Skeletal muscle satellite cell (primary cell): ENCODE data around the gene MAGED2.
"Not testable (repeated sequence)": the region's sequence is repeated elsewhere in the genome, so short reads cannot be mapped to it uniquely, and the experiment has no call there.

Experiments
- H3K27me3 ChIP-seq: 2 replicates; pipeline ENCODE4 v1.7.0; 2013; ENCODE audit warnings: low read length; ENCODE audit not compliant: control insufficient read depth, insufficient read depth
- H3K36me3 ChIP-seq: 2 replicates; pipeline ENCODE4 v1.7.0; 2013; ENCODE audit warnings: mild to moderate bottlenecking, control low read depth, low read length; ENCODE audit not compliant: insufficient read depth
- H3K4me1 ChIP-seq: 2 replicates; pipeline ENCODE4 v1.7.0; 2013; ENCODE audit warnings: low read length; ENCODE audit not compliant: control insufficient read depth, insufficient read depth
- H3K4me2 ChIP-seq: 2 replicates; pipeline ENCODE4 v1.7.0; 2013; ENCODE audit warnings: mild to moderate bottlenecking, low read length
- H3K4me3 ChIP-seq: 2 replicates; pipeline ENCODE4 v1.7.0; 2013; ENCODE audit warnings: low read length
- H3K9ac ChIP-seq: 2 replicates; pipeline ENCODE4 v1.7.0; 2013; ENCODE audit warnings: mild to moderate bottlenecking, low read depth, low read length, moderate library complexity
- H3K9me3 ChIP-seq: replicated peaks from 2 replicates; pipeline ENCODE4 v1.7.0; 2013; ENCODE audit warnings: mild to moderate bottlenecking, control low read depth, low read length

MAGED2 gene

DNA sequence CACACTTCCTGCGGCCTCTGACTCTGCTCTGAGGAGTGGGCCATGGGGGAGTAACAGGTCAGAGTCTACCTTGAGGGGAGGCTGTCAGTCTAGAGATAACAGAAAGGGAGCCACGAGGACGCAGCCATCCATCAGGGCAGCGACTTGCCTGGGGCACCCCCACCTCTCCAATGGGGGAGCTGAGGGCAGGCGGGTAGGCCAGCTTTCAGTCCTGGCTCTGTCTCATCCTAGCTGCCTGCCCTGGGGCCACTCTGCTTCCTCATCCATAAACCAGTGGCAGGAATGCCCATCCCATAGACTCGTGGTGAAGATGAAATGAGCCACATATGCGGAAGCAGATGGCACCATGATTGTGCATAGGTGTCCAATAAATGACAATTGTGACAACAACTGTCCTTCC lies 13.2 kb downstream of the MAGED2 start:
- Histone ChIP-seq H3K9me3 (no peaks in the 10 kb centered on the region), H3K27me3 (no peaks in the 10 kb centered on the region), H3K4me3 (no peak overlapping the region), H3K9ac (no peak overlapping the region), H3K4me2 (no peak overlapping the region), H3K4me1 (no peaks in the 10 kb centered on the region), H3K36me3 (peaks cover 2% of the 10 kb centered on the region)

DNA sequence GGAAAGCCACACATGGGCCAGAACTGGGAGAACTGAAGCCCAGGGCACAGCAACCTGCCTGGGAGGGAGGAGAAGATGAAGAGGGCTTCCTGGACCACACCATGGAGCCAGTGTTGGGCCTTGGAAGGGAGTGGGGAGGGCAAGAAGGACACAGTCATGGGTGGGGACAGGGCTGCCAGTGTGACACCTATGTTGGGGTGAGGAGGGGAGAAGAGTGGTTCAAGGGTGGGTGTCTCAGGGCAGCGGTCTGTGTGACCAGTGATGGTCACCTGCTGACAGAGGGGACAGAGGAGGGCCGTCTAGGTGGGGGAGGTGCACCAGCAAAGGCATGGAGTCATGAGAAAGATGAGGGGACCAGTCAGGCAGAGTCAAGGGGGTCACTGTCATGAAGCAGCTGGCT lies 13.8 kb downstream of the MAGED2 start:
- no peaks in the 10 kb centered on the region for H3K4me1 ChIP-seq
- H3K9me3 ChIP-seq, result no peaks in the 10 kb centered on the region
- H3K27me3 ChIP-seq, result no peaks in the 10 kb centered on the region
- no peak overlapping the region for H3K4me3 ChIP-seq
- no peaks in the 10 kb centered on the region for H3K36me3 ChIP-seq
- no peak overlapping the region for H3K9ac ChIP-seq
- no peak overlapping the region for H3K4me2 ChIP-seq

DNA sequence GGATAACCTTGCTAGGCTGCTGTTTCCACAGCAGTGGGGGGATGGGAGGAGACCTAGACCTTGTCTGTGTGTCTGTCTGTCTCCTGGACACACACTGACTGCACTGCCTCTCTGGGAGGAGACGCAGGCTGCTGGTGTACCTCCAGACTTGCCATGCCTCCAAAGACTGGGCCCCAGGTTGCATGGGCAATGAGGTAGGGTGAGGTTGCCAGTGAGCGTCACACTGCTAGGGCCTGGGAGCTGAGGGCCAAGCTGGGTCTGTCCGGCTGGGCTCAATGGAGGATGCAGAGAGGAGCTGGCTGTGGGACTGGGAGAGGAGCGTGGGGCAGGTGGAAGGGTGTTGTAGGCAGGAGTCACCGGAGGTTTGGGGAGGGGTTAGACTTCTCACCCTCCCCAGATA lies 16.6 kb downstream of the MAGED2 start:
- Histone ChIP-seq H3K36me3 (no peaks in the 10 kb centered on the region), H3K27me3 (no peaks in the 10 kb centered on the region), H3K9ac (no peak overlapping the region), H3K4me3 (no peak overlapping the region), H3K4me2 (no peak overlapping the region), H3K9me3 (no peaks in the 10 kb centered on the region), H3K4me1 (no peaks in the 10 kb centered on the region)

DNA sequence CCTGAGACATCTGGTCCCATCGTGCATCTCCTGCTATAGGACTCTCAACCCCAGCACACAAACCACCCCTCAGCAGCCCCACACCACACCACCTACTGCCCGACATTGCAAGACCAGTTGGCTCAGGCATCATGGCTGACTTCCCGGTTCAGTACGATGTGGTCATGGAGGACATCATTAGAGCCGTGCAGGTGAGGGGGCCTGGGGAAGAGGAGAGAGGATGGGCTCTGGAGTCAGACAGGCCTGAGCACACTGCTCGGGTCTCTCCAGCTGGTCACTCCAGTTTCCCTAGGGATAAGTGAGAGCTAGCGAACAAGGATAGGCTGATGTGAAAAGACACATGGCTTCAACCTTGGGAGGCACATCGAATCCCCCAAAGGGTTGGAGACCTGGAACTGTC lies 17.2 kb downstream of the MAGED2 start:
- H3K4me2 ChIP-seq, result no peak overlapping the region

DNA sequence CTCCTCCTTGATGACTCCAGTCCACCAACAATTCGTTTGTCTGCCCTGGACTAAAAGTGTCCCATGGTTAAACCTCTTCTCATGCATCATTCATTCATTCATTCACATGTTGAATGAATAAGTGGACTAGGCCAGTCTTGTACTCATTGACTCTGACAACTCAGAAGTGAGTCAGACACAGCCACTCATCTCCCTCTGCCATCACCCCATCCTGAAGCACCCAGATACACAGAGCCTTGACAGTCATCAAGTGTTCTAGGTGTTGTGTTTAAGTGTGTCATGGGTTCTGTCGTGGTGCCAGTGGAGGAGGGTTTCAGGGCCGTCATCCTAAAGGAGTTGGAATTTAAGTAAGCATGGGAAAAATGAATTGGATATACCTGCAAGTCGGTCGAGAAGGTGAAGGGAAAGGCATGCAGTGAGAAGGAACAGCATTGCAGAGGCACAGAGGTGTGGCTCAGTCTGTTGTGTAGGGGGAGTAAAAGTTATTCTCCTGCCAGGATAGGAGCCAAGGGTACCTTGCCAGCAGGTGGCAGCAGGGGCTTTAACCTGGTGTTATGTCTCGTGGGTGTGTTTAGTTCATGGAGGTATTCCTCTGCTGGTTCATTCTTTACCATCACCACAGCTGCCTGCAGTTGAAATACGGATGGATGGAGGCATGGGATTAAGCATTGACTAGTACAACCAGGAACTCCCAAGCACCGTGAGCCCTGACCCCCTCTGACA lies 18.3 kb downstream of the MAGED2 start:
- no peaks in the 10 kb centered on the region for H3K27me3 ChIP-seq
- H3K4me3 ChIP-seq, result no peak overlapping the region
- H3K36me3 ChIP-seq, result no peaks in the 10 kb centered on the region
- no peak overlapping the region for H3K9ac ChIP-seq
- H3K4me1 ChIP-seq, result no peaks in the 10 kb centered on the region
- no peak overlapping the region for H3K4me2 ChIP-seq
- H3K9me3 ChIP-seq, result no peaks in the 10 kb centered on the region

More for the DNA sequence above, 17.2 kb downstream of the MAGED2 start:
- Histone ChIP-seq H3K36me3 (no peaks in the 10 kb centered on the region), H3K4me3 (no peak overlapping the region), H3K9me3 (no peaks in the 10 kb centered on the region), H3K4me1 (no peaks in the 10 kb centered on the region), H3K27me3 (no peaks in the 10 kb centered on the region), H3K9ac (no peak overlapping the region)

DNA sequence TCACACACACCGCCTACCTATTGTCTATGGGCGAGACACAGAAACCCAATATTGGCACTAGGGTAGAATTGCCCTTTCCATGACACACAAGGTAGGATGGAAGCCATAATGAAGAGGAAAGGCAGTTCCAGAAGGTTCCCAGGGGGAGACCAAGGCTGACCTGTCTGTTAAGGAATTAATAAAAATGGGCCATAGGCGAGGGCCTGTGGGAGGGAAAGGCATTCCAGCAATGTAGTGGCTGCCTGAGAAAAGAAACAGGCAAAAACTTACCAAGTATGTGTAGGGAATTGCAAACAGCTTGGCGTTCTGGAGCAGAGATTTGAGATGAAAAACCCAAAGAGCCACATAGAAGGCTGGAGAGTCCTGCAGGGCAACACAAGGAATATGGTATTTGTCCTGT lies 19.1 kb downstream of the MAGED2 start:
- Histone ChIP-seq H3K9me3 (no peaks in the 10 kb centered on the region), H3K4me2 (no peak overlapping the region), H3K9ac (no peak overlapping the region), H3K4me1 (no peaks in the 10 kb centered on the region), H3K27me3 (no peaks in the 10 kb centered on the region), H3K4me3 (no peak overlapping the region), H3K36me3 (no peaks in the 10 kb centered on the region)

DNA sequence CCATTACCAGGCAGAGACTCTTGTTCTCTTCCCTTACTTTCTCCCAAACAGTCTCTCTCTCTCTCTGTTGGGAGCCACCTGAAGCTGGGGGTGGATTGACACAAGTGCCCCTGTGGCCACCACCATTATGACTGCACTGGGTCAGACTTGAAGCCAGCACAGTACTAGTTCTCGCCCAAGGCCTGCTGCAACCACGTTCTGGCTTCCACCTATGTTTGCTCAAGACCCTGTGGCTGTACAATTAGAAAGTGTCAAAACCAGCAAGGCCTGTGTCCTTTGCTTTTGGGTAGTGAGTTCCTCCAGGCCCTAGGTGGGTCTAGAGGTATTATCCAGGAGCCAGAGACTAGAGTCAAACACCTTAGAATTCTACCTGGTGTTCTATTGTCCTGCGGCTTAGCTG lies 31.0 kb downstream of the MAGED2 start:
- Histone ChIP-seq H3K36me3 (no peaks in the 10 kb centered on the region), H3K27me3 (peaks cover 4% of the 10 kb centered on the region), H3K9ac (no peak overlapping the region), H3K4me1 (no peaks in the 10 kb centered on the region), H3K4me3 (no peak overlapping the region), H3K4me2 (no peak overlapping the region), H3K9me3 (no peaks in the 10 kb centered on the region)

DNA sequence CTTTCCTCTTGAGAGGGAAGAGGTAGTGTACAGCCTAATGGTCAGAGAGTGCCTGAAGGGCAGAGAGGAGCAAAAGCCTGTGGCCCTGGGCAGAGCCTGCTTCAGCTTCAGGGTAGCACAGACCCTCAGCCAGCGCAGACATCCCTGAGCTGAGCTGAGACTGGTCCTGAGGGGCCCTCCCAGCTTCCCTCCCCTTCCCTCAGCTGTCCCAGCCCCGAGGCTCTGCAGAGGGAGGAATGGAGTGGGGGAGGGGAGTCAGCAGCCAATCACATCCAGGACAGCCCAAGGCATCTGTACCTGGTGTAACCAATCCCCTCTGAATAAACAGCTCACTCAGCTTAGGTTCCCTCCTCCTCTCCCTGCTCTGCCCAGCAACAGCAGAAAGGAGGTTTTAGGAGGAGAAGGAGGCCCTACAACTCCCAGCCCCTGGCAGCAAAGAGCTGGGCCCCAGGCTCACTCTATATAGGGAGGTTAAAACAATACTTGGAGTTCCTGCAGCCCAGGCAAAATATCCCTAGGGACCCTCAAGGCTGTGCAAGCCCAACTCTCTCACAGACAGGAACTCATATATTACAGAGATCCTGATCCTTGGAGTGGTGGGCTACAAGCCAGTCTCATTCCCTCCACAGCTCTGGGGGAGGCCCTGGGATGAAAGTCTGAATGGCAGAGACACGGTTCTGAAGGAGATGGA lies 33.8 kb downstream of the MAGED2 start:
- not testable (repeated sequence) for H3K4me1 ChIP-seq, H3K9me3 ChIP-seq, H3K4me2 ChIP-seq, H3K27me3 ChIP-seq, H3K36me3 ChIP-seq, H3K4me3 ChIP-seq, H3K9ac ChIP-seq

DNA sequence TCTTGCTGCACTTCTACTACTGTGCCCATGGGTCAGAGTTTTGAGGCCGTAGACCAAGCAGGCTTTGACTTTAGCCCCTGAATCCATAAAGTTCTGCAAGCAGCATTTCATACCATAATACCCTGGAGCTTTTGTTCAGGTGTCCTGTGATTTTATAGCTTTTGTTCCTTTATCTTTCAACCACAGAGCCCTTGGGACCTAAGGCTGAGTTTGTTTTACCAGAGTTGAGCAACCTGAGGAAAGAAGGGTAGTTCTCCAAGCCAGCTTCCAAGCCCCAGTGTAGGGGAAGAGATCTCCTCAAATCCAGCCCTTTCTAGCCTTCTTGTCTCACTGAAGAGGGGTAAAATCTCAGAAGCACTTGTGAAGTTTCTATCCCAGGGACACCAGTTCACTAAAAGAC lies 35.1 kb downstream of the MAGED2 start:
- Histone ChIP-seq H3K4me3 (no peak overlapping the region), H3K4me2 (no peak overlapping the region), H3K4me1 (no peaks in the 10 kb centered on the region), H3K27me3 (no peaks in the 10 kb centered on the region), H3K9ac (no peak overlapping the region), H3K36me3 (no peaks in the 10 kb centered on the region), H3K9me3 (no peaks in the 10 kb centered on the region)

DNA sequence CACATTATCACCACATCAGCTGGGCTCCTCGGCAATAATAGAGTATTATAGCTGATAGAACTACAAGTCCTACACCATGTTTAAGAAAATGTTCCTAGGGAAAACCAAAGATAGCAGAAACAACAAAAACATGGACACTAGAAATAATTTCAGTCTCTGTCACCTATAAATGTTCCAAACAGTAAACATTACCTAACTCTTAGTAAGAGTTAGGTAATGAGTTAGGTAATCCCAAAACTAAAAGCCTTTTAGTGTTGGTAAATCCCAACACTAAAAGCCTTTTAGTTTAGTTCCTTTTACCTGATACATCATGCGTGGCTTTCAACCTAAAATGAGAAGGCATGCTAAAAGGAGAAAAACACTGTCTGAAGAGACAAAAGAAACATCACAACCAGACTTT lies 35.5 kb downstream of the MAGED2 start:
- no peaks in the 10 kb centered on the region for H3K4me1 ChIP-seq

DNA sequence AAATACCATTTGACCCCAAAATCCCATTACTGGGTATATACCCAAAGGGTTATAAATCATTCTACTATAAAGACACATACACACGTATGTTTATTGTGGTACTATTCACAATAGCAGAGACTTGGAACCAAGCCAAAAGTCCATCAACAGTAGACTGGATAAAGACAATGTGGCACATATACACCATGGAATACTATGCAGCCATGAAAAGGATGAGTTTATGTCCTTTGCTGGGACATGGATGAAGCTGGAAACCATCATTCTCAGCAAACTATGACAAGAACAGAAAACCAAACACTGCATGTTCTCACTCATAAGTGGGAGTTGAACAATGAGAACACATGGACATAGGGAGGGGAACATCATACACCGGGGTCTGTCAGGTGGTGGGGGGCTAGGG lies 40.2 kb downstream of the MAGED2 start:
- not testable (repeated sequence) for H3K9me3 ChIP-seq, H3K36me3 ChIP-seq, H3K27me3 ChIP-seq, H3K9ac ChIP-seq, H3K4me1 ChIP-seq, H3K4me3 ChIP-seq, H3K4me2 ChIP-seq

More for the DNA sequence above, 35.5 kb downstream of the MAGED2 start:
- Histone ChIP-seq H3K9ac (no peak overlapping the region), H3K4me2 (no peak overlapping the region), H3K36me3 (no peaks in the 10 kb centered on the region), H3K27me3 (no peaks in the 10 kb centered on the region), H3K9me3 (no peaks in the 10 kb centered on the region), H3K4me3 (no peak overlapping the region)

DNA sequence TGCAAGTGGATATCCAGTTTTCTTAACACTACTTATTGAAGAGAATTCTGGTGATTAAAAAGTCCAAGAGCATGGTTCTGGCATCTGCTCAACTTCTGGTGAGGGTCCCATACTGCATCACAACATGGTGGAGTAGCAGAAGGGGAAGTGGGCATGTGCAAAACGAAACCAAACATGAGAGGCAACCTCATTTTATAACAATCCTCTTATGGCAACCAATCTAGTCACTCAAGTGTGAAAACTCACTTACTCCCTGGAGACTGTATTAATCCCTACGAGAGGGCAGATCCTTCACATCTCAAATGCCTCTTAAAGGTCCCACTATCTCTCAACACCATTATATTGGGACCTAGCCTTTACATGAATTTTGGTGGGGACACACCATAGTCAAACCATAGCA lies 57.7 kb downstream of the MAGED2 start:
- H3K9ac ChIP-seq, result no peak overlapping the region

More for the DNA sequence above, 57.7 kb downstream of the MAGED2 start:
- H3K9me3 ChIP-seq, result peaks cover 3% of the 10 kb centered on the region
- no peaks in the 10 kb centered on the region for H3K4me1 ChIP-seq
- no peaks in the 10 kb centered on the region for H3K36me3 ChIP-seq
- H3K27me3 ChIP-seq, result no peaks in the 10 kb centered on the region
- no peak overlapping the region for H3K4me2 ChIP-seq
- no peak overlapping the region for H3K4me3 ChIP-seq
